Activated naive CD8-positive, alpha-beta T cell treated with anti-CD3 and anti-CD28 coated beads, Interleukin-2, amount 50 U/mL, for 16 hours (primary cell): Measurements from ENCODE around the gene KAZN.

Experiments used
- DNase-seq: peaks from one replicate; pipeline ENCODE4 v3.0.0-alpha.2; 2020; ENCODE audit warnings: low read depth, low spot score

KAZN gene

DNA sequence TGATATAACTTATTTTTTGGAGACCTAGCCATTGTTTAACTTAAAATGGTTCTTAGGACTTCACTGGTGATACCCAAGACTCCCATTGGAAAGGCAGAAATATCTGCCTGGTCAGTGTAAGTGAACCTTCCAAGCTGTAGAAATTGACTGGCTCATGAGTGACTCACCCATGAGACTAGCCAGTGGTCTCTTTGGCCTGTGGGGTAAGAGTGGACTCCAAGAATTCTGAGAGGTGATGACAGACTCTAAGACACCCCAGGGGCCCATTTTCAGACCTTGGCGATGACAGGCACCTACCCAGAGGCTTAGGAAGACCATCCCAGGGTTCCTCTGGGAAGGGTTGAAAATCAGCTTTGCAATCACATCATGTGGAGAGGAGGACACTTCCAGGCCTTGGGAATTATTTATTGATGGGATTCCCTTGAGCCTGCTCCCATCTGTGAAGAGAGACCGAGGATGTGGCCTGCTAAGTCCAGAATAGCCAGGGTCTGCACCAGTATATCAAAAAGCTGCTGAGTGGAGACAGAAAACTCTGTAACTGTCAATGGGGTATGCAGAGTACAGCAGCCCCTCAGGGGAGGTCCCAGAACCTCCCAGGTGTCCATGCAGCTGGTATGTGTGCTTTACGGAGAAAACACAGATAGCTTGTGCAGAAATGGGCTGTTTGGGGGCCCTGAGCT lies 78.9 kb downstream of the KAZN start:
- DNase-seq, result no peak

DNA sequence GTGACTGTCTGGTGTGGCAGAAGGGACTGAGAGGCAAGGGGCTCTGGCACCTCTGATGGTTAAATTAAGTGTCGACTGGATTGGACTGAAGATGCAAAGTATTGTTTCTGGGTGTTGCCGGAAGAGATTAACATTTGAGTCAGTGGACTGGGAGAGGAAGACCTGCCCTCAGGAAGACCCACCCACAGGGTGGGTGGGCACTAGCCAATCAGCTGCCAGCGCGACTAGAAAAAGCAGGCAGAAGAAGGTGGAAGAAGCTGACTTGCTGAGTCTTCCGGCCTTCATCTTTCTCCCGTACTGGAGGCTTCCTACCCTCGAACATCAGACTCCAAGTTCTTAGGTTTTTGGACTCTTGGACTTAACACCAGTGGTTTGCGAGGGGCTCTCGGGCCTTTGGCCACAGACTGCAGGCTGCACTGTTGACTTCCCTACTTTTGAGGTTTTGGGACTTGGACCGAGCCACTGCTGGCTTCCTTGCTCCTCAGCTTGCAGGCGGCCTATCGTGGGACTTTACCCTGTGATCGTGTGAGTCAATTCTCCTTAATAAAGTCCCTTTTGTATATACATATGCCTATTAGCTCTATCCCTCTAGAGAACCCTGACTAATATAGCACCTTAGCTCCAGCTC lies 79.6 kb downstream of the KAZN start:
- DNase-seq, result no peak

GRCh38 chr1:14679027-14679688 lies 80.7 kb downstream of the KAZN start:
- DNase-seq, result no peak

DNA sequence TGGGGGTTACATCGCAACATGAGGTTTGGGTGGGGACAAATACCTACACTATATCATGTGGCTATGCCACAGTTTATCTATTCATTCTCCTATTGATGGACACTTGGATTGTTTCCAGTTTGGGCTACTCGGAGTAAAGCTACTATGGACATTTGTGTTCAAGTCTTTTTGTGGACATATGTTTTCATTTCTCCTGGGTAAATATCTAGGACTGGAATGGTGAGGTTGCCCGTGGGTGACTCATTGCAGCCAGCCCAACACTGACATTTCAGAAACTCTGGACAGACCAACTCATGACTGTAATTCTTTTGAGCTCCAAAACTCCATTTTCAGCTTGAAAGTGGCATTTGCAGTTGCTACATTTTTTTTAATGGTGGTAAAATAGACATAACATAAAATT lies 82.7 kb downstream of the KAZN start:
- no peak for DNase-seq

GRCh38 chr1:14682941-14683621 lies 84.6 kb downstream of the KAZN start:
- no peak for DNase-seq

DNA sequence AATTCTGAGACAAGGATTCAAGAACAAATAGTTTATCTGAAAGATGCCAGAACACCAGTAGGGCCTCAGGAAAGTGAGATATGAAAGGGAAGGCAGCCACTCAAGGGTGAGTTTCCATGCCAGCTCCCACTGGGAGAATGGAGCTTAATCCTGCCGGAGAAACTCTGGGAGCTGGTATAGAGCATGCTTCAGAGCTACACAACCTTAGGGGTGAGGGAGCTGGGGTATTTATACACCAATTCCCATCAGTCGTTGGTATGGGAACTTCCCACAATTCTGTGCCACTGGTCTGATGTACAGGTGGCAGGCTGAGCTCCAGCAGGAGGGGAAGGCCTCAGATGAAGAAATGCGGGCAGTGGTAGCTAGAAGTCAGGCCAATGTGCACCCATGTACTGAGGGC lies 86.6 kb downstream of the KAZN start:
- no peak for DNase-seq

- no peak for DNase-seq
Measured at GRCh38 chr1:14686701-14687100, 88.2 kb downstream of the KAZN start.

GRCh38 chr1:14687147-14687546 lies 88.7 kb downstream of the KAZN start:
- no peak for DNase-seq

DNA sequence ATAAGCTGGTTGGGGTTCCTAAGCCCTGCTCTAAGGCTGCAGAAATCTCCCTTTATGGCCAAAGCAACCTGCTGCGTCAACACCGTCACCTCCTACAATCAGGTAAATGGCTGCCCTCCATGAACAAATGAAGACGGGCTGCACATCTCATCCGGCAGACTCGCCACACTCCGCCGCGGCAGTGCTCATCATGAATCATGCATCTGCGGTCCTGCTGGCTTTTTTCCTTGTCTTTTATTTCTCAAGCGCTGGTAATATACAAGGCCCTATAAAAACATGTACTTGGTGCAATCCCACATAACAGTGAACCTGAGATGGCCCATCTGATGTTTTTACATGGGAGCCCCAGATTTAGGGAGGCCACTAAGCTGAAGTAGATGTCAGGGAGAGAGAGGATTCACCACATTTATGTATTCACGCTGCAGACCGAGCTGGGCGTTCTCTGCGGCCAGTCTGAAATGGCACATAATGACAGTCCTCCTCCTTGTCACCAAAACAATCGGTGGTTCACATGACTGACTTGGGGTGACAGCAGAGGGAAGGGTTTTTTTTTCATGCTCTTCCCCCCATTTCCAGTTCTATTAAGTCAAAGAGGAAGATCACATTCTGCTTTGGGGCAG lies 91.6 kb downstream of the KAZN start:
- no peak for DNase-seq

DNA sequence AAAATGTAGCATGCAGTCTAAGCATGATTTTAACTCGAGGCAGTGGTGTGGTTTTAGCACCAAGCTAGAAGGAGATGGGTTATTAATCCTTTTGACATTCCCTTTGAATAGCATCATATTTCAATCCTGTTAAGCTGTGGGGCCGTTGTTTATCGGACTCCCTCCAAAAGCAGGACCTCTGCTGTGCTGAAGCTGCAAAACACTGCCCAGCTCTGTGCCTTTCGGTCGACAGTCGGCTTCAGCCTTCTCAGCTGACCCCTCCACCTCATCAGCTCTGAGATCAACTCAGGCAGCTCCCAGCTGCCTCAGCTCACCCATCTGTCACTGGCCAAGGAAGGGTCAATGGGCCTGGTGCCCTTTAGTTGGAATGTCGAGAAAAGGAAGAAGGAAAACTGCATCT lies 95.5 kb downstream of the KAZN start:
- DNase-seq, result no peak

DNA sequence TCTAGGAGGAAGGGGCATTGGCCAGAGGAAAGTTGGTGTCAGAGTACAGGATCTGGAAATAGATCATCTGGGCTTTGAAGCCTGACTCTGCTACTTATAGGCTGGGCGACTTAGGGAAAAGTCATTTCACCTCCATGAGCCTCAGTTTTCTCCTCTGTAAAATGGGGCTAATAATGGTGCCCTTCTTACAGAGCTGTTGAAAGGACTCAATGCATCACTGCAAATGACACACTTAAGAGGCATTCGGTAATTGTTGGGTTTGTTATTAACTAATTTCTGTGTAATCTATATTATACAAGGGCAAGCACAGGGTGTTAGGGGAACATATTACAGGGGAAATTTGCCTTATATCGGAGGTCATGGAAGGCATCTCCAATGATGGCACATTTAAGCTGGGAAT lies 96.1 kb downstream of the KAZN start:
- DNase-seq, result no peak

DNA sequence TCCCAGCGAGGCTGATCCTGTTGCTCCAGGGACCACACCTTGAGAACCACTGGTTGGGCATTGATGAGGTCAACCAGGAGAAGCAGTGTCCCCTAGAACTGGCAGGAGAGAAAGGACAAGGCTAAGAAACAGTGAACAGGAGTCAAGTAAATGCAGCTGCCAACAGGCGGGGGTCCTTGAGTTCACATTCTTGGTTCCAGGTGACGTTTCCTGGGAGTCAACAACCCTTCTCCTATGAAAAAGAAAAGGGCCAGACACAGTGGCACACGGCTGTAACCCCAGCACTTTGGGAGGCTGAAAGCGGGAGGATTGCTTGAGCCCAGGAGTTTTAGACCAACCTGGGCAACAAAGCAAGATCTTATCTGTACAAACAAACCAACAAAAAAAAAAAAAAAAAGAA lies 98.3 kb downstream of the KAZN start:
- no peak for DNase-seq

DNA sequence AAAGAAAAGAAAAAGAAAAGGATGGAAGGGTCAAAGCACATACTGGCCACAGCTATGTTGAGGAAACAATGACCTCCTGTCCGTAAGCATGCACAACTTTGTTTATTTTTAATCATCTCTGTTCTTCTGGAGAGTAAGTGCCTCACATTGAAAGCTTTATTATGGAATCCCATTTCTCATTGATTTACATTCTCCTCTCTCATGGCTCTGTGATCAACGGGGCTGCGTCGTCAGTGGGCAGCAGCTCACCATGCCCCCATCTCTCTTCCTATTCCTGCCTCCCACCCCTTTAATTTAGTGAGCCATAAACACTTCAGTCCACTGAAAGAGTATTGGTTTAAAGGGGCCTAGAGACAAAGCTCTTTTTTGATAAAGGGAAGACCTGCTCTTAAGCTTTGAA lies 98.9 kb downstream of the KAZN start:
- DNase-seq, result no peak

DNA sequence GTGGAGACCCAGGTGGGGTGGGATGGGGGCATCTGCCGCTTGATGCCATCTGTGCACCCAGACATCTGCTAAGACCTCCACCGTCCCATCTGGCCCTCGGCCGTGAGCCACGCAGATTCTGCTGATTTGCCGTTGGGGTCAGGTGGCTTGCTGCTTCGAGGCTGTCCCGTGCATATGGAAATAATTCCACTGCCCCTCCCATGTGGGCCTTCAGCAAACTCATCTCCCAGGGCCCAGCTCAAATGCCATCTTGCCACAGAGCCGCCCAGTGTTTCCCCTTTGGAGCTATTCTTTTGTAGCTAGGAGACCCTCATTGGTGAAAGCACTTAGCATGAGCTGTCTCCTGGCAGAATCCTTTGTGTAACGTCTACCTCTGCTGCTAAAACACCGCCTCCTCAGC lies 99.8 kb downstream of the KAZN start:
- no peak for DNase-seq

GRCh38 chr1:14699620-14700019 lies 101.1 kb downstream of the KAZN start:
- DNase-seq, result no peak

GRCh38 chr1:14704846-14705245 lies 106.4 kb downstream of the KAZN start:
- DNase-seq, result no peak

GRCh38 chr1:14705824-14706223 lies 107.3 kb downstream of the KAZN start:
- no peak for DNase-seq

- DNase-seq, result no peak
Measured at GRCh38 chr1:14706631-14707030, 108.1 kb downstream of the KAZN start.

DNA sequence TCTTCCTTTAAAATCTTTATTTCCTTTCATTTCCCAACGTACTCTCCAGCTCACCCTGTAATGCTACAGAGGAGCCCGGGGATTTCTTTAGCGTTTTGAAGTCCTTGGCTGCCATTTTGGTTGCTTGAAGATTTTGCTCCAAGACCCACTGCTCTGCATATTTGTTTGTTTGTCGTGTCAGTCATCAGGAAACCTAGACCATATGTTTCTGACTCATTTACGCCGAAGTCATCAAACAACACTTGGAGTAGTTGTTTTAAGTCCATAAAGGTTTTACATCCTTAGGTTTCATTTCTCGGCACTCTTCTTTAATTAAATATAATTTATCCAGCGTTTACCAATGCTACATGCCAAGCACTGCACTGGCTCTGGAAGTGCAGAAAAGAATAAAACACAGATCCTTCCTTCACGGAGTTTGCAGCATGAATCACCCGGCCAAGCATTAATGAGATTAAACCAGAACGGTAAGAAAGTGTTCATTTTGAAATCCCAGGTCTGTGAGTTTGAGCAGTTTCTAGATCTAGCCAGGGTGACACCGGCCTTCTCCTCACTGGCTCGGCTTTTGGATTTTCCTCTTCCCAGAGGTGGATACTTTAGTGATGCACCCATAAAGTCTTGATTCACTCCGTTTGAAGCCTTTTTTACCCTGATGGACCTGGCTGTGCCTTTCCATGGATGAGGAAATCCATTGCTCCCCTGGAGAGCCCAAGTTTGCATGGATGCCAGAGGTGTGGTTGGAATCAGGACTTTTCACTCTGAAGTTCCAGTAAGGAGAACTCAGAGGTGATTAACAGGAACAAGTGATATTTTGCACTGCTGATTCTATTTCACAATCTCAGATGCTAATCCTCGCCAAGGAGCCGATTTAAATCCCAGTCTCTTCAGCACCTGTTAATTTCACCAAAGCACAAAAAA lies 109.3 kb downstream of the KAZN start:
- DNase-seq, result no peak

DNA sequence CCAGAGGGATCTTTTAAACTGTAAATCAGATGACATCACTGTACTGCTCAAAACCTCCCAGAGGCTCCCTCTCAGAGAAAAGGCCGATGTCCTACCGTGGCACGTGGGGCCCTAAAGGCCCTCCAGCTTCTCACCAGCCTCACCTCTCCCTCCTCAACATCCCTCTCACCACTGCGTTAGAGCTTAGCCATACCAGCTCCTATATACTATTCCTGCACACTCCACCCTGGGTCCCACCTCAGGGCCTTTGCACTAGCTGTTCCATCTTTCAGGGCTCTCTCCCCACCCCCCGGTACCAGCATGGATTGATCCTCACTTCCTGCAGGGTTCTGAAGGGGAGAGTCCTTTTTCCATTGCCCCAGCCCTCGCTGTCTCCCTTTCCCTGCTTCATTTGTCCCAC lies 111.8 kb downstream of the KAZN start:
- DNase-seq, result no peak

DNA sequence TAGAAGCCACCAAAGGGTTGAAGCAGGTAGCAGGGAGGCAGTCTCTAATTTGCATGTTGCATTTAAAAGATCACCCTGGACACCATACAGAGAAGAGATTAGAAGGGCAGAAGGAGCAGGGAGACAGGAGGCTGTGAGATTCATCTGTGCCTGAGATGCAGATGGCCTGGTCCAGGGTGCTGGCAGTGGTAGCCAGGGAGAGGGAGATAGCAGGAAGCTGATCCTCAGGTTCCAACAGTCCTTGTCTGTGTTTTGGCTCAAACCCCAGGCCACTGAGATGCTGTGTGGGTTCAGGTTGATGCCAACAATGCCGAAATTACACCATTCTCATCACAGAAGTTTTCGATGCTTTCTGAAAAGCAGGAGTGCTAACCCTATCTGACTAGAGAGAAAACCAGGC lies 113.7 kb downstream of the KAZN start:
- DNase-seq, result no peak
